ENCODE results near the gene TMEM87B.

The TMEM87B gene

GRCh38 chr2:112054847-112055729, at the start of gene TMEM87B:
TSS of gene TMEM87B (plus strand) at chr2:112055269. CDS start at chr2:112055592, 323 bp downstream.
- peak; percentile 99 for DNase-seq

GRCh38 chr2:112005406-112006075, 49.5 kb upstream of the TMEM87B start:
- no peak for DNase-seq

- no peak for DNase-seq
Measured at GRCh38 chr2:112006076-112006410, 49.0 kb upstream of the TMEM87B start.

GRCh38 chr2:112007493-112007892, 47.6 kb upstream of the TMEM87B start:
- no peak for DNase-seq

- DNase-seq, result no peak
Measured at GRCh38 chr2:112008910-112009485, 46.1 kb upstream of the TMEM87B start.

GRCh38 chr2:112010751-112011150, 44.3 kb upstream of the TMEM87B start:
- DNase-seq, result no peak

GRCh38 chr2:112012556-112012955, 42.5 kb upstream of the TMEM87B start:
- no peak for DNase-seq

GRCh38 chr2:112018846-112019245, 36.2 kb upstream of the TMEM87B start:
- DNase-seq, result no peak

- DNase-seq, result no peak
Measured at GRCh38 chr2:112019569-112019982, 35.5 kb upstream of the TMEM87B start.

- DNase-seq, result no peak
Measured at GRCh38 chr2:112020561-112020960, 34.5 kb upstream of the TMEM87B start.

GRCh38 chr2:112021290-112021689, 33.8 kb upstream of the TMEM87B start:
- DNase-seq, result no peak

- no peak for DNase-seq
Measured at GRCh38 chr2:112021781-112022231, 33.3 kb upstream of the TMEM87B start.

- no peak for DNase-seq
Measured at GRCh38 chr2:112023707-112024106, 31.4 kb upstream of the TMEM87B start.

- DNase-seq, result no peak
Measured at GRCh38 chr2:112024231-112024630, 30.8 kb upstream of the TMEM87B start.

GRCh38 chr2:112024896-112025491, 30.1 kb upstream of the TMEM87B start:
- DNase-seq, result no peak

- no peak for DNase-seq
Measured at GRCh38 chr2:112026509-112026908, 28.6 kb upstream of the TMEM87B start.

GRCh38 chr2:112027767-112028166, 27.3 kb upstream of the TMEM87B start:
- no peak for DNase-seq

- no peak for DNase-seq
Measured at GRCh38 chr2:112029164-112029563, 25.9 kb upstream of the TMEM87B start.

GRCh38 chr2:112031473-112032223, 23.4 kb upstream of the TMEM87B start:
- DNase-seq, result no peak

GRCh38 chr2:112032224-112032586, 22.9 kb upstream of the TMEM87B start:
- DNase-seq, result no peak

GRCh38 chr2:112032689-112033465, 22.2 kb upstream of the TMEM87B start:
- DNase-seq, result no peak

- DNase-seq, result no peak
Measured at GRCh38 chr2:112033600-112033999, 21.5 kb upstream of the TMEM87B start.
